ENCODE results near the gene TTC9B.

DNA sequence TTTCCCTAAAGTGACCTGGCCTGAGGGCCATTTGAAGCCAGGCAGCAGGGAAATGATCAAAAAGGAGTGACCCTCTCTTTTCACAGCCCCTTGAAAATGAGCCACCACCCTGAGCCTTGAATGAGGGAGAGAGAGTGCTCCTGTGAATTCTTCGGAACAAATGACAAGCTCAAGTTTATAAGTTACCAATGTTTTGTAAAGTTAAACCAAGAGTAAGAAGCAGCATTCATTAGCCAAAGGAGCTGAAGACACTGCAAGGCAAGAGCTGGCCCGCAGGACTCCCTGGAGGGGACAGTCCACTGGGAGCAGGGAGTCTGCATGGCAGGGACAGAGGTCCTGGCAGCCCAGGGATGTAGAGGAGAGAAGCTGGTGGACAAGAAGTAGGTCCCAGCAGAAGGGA, 25.0 kb upstream of the TTC9B start:
- TF ChIP-seq, protein P1, sequence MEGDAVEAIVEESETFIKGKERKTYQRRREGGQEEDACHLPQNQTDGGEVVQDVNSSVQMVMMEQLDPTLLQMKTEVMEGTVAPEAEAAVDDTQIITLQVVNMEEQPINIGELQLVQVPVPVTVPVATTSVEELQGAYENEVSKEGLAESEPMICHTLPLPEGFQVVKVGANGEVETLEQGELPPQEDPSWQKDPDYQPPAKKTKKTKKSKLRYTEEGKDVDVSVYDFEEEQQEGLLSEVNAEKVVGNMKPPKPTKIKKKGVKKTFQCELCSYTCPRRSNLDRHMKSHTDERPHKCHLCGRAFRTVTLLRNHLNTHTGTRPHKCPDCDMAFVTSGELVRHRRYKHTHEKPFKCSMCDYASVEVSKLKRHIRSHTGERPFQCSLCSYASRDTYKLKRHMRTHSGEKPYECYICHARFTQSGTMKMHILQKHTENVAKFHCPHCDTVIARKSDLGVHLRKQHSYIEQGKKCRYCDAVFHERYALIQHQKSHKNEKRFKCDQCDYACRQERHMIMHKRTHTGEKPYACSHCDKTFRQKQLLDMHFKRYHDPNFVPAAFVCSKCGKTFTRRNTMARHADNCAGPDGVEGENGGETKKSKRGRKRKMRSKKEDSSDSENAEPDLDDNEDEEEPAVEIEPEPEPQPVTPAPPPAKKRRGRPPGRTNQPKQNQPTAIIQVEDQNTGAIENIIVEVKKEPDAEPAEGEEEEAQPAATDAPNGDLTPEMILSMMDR (IDR thresholded peaks at IDR 0.05; ENCODE audit: borderline replicate concordance, extremely low read depth, low read length, poor library complexity, severe bottlenecking), result no peak
- no peak for TF ChIP-seq EZH2 (IDR thresholded peaks at IDR 0.05; ENCODE audit: borderline replicate concordance, low read depth, low read length, severe bottlenecking)

All from DND-41 (cell line).